ENCODE measurements around the gene CEMIP.

Gene CEMIP

GRCh38 chr15:80902298-80902801 lies 123.2 kb downstream of the CEMIP start:
- TF ChIP-seq, protein P1, sequence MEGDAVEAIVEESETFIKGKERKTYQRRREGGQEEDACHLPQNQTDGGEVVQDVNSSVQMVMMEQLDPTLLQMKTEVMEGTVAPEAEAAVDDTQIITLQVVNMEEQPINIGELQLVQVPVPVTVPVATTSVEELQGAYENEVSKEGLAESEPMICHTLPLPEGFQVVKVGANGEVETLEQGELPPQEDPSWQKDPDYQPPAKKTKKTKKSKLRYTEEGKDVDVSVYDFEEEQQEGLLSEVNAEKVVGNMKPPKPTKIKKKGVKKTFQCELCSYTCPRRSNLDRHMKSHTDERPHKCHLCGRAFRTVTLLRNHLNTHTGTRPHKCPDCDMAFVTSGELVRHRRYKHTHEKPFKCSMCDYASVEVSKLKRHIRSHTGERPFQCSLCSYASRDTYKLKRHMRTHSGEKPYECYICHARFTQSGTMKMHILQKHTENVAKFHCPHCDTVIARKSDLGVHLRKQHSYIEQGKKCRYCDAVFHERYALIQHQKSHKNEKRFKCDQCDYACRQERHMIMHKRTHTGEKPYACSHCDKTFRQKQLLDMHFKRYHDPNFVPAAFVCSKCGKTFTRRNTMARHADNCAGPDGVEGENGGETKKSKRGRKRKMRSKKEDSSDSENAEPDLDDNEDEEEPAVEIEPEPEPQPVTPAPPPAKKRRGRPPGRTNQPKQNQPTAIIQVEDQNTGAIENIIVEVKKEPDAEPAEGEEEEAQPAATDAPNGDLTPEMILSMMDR (conservative IDR thresholded peaks at IDR 0.05; ENCODE audit: low read length), result no peak
- no peak overlapping the region for H3K4me3 ChIP-seq (ENCODE audit: low read length)
- no peak for DNase-seq (ENCODE audit: low read depth)

DNA sequence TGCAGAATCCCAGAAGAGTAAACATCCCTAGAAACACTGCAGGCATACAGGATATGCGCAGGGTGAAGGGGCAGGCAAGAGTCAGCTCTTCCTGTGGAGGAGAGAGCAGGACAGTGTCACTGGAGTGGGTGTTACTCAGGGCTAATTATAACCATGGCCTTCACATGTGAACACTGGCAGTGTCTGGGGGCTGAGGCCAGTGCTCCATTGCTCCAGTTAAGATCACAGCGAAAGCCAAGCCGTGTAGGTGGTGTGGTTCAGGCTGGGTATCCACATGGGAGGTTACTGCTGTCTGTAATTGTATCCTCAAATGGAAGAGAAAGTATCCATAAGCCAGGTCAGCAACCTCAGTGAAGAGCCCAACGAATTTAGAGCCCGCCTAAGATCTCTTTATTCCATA lies 125.8 kb downstream of the CEMIP start:
- no peak overlapping the region for H3K4me3 ChIP-seq (ENCODE audit: low read length)
- TF ChIP-seq, protein P1 (conservative IDR thresholded peaks at IDR 0.05; ENCODE audit: low read length), result no peak
- DNase-seq (ENCODE audit: low read depth), result no peak

- DNase-seq (ENCODE audit: low read depth), result peak; percentile 43
- TF ChIP-seq, protein P1 (conservative IDR thresholded peaks at IDR 0.05; ENCODE audit: low read length), result no peak
- no peak overlapping the region for H3K4me3 ChIP-seq (ENCODE audit: low read length)
Observed at GRCh38 chr15:80906159-80906766, 127.1 kb downstream of the CEMIP start.

DNA sequence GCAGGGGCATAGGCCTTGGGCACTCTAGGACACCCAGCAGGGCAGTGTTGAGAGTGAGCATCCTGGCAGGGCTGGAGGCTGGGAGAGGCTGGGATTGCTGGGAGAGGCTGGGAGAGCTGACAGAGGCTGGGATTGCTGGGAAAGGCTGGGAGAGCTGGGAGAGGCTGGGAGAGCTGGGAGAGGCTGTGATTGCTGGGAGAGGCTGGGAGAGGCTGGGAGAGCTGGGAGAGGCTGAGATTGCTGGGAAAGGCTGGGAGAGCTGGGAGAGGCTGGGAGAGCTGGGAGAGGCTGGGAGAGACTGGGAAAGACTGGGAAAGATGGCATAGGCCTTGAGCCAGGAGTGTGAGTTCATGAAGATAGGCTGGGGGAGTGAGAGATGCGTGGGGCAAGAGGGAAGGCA lies 132.7 kb downstream of the CEMIP start:
- no peak for DNase-seq (ENCODE audit: low read depth)
- no peak overlapping the region for H3K4me3 ChIP-seq (ENCODE audit: low read length)
- TF ChIP-seq, protein P1 (conservative IDR thresholded peaks at IDR 0.05; ENCODE audit: low read length), result no peak

GRCh38 chr15:80912673-80913072 lies 133.5 kb downstream of the CEMIP start:
- no peak for DNase-seq (ENCODE audit: low read depth)
- TF ChIP-seq, protein P1 (conservative IDR thresholded peaks at IDR 0.05; ENCODE audit: low read length), result no peak
- H3K4me3 ChIP-seq (ENCODE audit: low read length), result no peak overlapping the region

GRCh38 chr15:80913541-80913940 lies 134.4 kb downstream of the CEMIP start:
- TF ChIP-seq, protein P1 (conservative IDR thresholded peaks at IDR 0.05; ENCODE audit: low read length), result no peak
- H3K4me3 ChIP-seq (ENCODE audit: low read length), result no peak overlapping the region
- no peak for DNase-seq (ENCODE audit: low read depth)

- no peak overlapping the region for H3K4me3 ChIP-seq (ENCODE audit: low read length)
- DNase-seq (ENCODE audit: low read depth), result no peak
- TF ChIP-seq, protein P1 (conservative IDR thresholded peaks at IDR 0.05; ENCODE audit: low read length), result no peak
Observed at GRCh38 chr15:80915472-80915871, 136.3 kb downstream of the CEMIP start.
